ENCODE data around the gene ZNF507. TPM values are rescaled to one million over a fixed set of nuclear protein-coding genes. Genes with fewer than 3 reads are reported as not detected.

The ZNF507 gene
- total RNA-seq, 1 experiment from 2014 or later, result 26.5 TPM

DNA sequence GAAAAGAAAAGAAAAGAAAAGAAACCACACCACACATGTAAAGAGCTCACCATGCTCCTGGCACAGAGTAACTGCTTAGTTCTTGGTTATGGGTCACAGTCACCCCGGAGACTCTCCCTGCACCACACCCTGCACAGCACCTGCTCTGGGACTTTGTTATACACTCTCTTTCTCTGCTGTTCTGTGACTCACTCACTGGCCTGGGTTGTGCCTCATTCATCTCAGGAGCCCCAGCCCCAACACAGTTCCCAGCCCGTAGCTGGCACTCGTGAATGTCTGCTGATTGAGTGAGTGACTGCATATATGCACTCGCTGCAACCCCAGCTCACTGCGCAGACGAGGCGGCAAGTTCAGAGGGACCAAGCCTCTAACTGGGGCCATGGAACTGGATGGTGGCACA is 22.9 kb upstream of the ZNF507 start:
- CTCF ChIA-PET, result interaction anchor here (0.6 kb wide), 1 partner anchor 247 kb away, joined by 5 read pairs; no protein-coding TSS in a partner anchor

DNA sequence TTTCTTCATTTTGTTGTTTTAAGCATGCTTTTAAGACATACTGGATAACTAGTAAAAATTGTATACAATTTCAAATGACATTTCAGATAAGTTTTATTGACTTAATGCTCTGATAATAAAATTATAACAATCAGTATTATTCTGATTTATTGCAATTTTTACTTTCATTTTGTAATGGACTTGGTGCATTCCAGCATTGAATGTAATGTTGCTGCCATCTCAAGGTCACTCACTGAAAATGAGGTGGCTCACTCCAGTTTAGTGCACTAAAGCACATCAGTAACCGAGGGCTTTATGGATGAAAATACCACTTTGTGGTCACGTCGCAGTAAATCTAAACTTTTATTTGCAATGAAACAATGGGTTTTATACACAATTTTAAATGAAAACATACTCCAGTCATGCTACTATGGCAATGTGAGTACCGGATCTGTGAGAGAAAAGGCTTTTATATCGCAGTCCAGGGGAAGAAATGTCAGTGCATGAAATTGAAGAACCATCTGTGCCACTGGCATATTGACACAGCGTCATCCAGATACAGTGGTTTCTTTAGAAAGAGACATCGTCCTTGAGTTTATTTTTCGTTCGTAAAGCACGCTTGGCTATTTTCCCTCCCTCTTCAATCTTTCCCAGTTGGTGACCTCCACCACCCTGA is 20.7 kb upstream of the ZNF507 start:
- no peak overlapping the region for H3K27ac ChIP-seq
- no peak overlapping the region for H3K4me3 ChIP-seq
- no peaks in the 10 kb centered on the region for H3K9me2 ChIP-seq (ENCODE audit: insufficient read depth)
- no peaks in the 10 kb centered on the region for H4K20me1 ChIP-seq (ENCODE audit: insufficient read depth)
- H3K36me3 ChIP-seq (ENCODE audit: low read depth), result no peaks in the 10 kb centered on the region
- ChIA-PET POLR2A (ENCODE audit: unreplicated experiment) (no interaction called here), CTCF (no interaction called here)
- no peaks in the 10 kb centered on the region for H3K4me1 ChIP-seq (replicated peaks; ENCODE audit: insufficient read depth)
- no peaks in the 10 kb centered on the region for H3K9me3 ChIP-seq (ENCODE audit: insufficient read depth, low read depth)
- peaks cover 11% of the 10 kb centered on the region for H3K27me3 ChIP-seq (ENCODE audit: insufficient read depth, low read depth)
- TF ChIP-seq EZH2 (IDR thresholded peaks at IDR 0.05; ENCODE audit: low read depth), result no peak
- TF ChIP-seq, protein P1, sequence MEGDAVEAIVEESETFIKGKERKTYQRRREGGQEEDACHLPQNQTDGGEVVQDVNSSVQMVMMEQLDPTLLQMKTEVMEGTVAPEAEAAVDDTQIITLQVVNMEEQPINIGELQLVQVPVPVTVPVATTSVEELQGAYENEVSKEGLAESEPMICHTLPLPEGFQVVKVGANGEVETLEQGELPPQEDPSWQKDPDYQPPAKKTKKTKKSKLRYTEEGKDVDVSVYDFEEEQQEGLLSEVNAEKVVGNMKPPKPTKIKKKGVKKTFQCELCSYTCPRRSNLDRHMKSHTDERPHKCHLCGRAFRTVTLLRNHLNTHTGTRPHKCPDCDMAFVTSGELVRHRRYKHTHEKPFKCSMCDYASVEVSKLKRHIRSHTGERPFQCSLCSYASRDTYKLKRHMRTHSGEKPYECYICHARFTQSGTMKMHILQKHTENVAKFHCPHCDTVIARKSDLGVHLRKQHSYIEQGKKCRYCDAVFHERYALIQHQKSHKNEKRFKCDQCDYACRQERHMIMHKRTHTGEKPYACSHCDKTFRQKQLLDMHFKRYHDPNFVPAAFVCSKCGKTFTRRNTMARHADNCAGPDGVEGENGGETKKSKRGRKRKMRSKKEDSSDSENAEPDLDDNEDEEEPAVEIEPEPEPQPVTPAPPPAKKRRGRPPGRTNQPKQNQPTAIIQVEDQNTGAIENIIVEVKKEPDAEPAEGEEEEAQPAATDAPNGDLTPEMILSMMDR (conservative IDR thresholded peaks at IDR 0.05), result no peak
- no TSS peak for BruUV-seq (replicated peaks)
- intact Hi-C loops (cut with micrococcal nuclease; ENCODE audit: unreplicated experiment), result no loop called here
- no peaks in the 10 kb centered on the region for H3F3A ChIP-seq (ENCODE audit: insufficient read depth, low read depth)
- DNase-seq, result no peak
- H2AFZ ChIP-seq, result no peak overlapping the region
- no peak overlapping the region for H3K4me2 ChIP-seq
- H3K79me2 ChIP-seq (ENCODE audit: low read depth), result no peaks in the 10 kb centered on the region

More for the DNA sequence above, 22.9 kb upstream of the ZNF507 start:
- Histone ChIP-seq H3K4me3 (no peak overlapping the region), H3K9me2 (ENCODE audit: insufficient read depth) (no peaks in the 10 kb centered on the region), H3F3A (ENCODE audit: insufficient read depth, low read depth) (no peaks in the 10 kb centered on the region), H3K27ac (no peak overlapping the region), H3K4me1 (replicated peaks; ENCODE audit: insufficient read depth) (no peaks in the 10 kb centered on the region), H2AFZ (no peak overlapping the region), H3K27me3 (ENCODE audit: insufficient read depth, low read depth) (peaks cover 12% of the 10 kb centered on the region), H3K79me2 (ENCODE audit: low read depth) (no peaks in the 10 kb centered on the region), H4K20me1 (ENCODE audit: insufficient read depth) (no peaks in the 10 kb centered on the region), H3K4me2 (no peak overlapping the region), H3K36me3 (ENCODE audit: low read depth) (no peaks in the 10 kb centered on the region), H3K9me3 (ENCODE audit: insufficient read depth, low read depth) (no peaks in the 10 kb centered on the region)
- no TSS peak for BruUV-seq (replicated peaks)
- intact Hi-C loops (cut with micrococcal nuclease; ENCODE audit: unreplicated experiment), result no loop called here
- no peak for TF ChIP-seq EZH2 (IDR thresholded peaks at IDR 0.05; ENCODE audit: low read depth)
- TF ChIP-seq, protein P1 (conservative IDR thresholded peaks at IDR 0.05), result no peak
- DNase-seq, result peak; percentile 38 to 46
- POLR2A ChIA-PET (ENCODE audit: unreplicated experiment), result no interaction called here

DNA sequence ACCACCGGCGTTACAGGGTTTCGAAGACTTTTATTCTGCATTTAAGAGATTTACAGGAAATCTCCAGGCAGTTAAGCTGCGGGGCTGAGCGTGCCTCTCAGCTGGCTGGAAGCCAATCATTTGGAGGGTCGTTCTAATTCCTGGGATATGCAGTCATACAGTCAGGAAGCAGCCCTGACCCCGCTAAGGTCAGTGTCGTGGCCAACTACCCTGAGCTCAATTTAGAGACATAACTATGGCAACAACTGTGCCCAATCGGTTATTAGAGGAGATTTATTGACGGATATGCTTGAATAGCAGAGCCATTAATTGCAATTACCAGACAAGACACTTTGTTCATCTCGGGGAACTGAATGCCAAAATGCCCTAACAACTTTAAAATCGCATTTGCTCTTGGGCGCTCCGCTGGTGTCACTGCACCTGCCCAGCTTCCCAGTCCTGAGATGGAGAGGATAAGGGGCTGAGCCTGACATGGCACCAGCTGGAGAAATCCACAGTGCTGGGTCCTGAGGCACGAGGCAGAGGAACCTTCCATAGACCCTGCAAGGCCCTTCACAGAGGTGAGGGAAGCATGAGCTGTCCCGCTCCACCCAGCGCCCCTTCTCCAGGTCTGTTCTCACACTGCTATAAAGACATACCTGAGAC is 15.1 kb upstream of the ZNF507 start:
- no peak for TF ChIP-seq EZH2 (IDR thresholded peaks at IDR 0.05; ENCODE audit: low read depth)
- TF ChIP-seq, protein P1 (conservative IDR thresholded peaks at IDR 0.05), result no peak
- Histone ChIP-seq H3K9me3 (ENCODE audit: insufficient read depth, low read depth) (no peaks in the 10 kb centered on the region), H2AFZ (no peak overlapping the region), H3K79me2 (ENCODE audit: low read depth) (no peaks in the 10 kb centered on the region), H3K9me2 (ENCODE audit: insufficient read depth) (no peaks in the 10 kb centered on the region), H3K4me1 (replicated peaks; ENCODE audit: insufficient read depth) (no peaks in the 10 kb centered on the region), H4K20me1 (ENCODE audit: insufficient read depth) (no peaks in the 10 kb centered on the region), H3K36me3 (ENCODE audit: low read depth) (no peaks in the 10 kb centered on the region), H3K27ac (no peak overlapping the region), H3K4me3 (no peak overlapping the region), H3K27me3 (ENCODE audit: insufficient read depth, low read depth) (peaks cover 25% of the 10 kb centered on the region), H3K4me2 (no peak overlapping the region), H3F3A (ENCODE audit: insufficient read depth, low read depth) (no peaks in the 10 kb centered on the region)
- BruUV-seq (replicated peaks), result no TSS peak
- no peak for DNase-seq
- POLR2A ChIA-PET (ENCODE audit: unreplicated experiment), result no interaction called here
- intact Hi-C loops (cut with micrococcal nuclease; ENCODE audit: unreplicated experiment), result no loop called here
- CTCF ChIA-PET, result no interaction called here
